MM.1S (cell line): ENCODE results near the gene DHX15.

ENCODE experiments used
- DNase-seq: peaks from one replicate; pipeline ENCODE4 v3.0.0-alpha.2; 2015
- H2AFZ ChIP-seq: fragments of 300-600 bp; sonication (generic); 2 replicates; pipeline ENCODE4 v1.6.0; 2016; ENCODE audit warnings: antibody characterized with exemption, low read length
- H3F3A ChIP-seq: fragments of 300-600 bp; sonication (generic); 2 replicates; pipeline ENCODE4 v1.6.1; 2016; ENCODE audit warnings: mild to moderate bottlenecking, antibody characterized with exemption, low read length, moderate library complexity, mixed read lengths; ENCODE audit not compliant: insufficient read depth
- H3K27ac ChIP-seq: fragments of 300-600 bp; sonication (generic); 2 replicates; pipeline ENCODE4 v1.5.1; 2016; ENCODE audit warnings: mild to moderate bottlenecking, low read length
- H3K27me3 ChIP-seq: fragments of 300-600 bp; sonication (generic); replicated peaks from 2 replicates; pipeline ENCODE4 v1.6.0; 2016; ENCODE audit warnings: low read length; ENCODE audit not compliant: insufficient read depth
- H3K36me3 ChIP-seq: fragments of 300-600 bp; sonication (generic); replicated peaks from 2 replicates; pipeline ENCODE4 v1.6.1; 2016; ENCODE audit warnings: mild to moderate bottlenecking, low read length, mixed read lengths; ENCODE audit not compliant: insufficient read depth
- H3K4me1 ChIP-seq: fragments of 300-600 bp; sonication (generic); 2 replicates; pipeline ENCODE4 v1.6.1; 2016; ENCODE audit warnings: low read length, mixed read lengths
- H3K4me2 ChIP-seq: fragments of 300-600 bp; sonication (generic); 2 replicates; pipeline ENCODE4 v1.6.0; 2016; ENCODE audit warnings: low read depth, low read length
- H3K4me3 ChIP-seq: fragments of 300-600 bp; sonication (generic); 2 replicates; pipeline ENCODE4 v1.5.1; 2016; ENCODE audit warnings: low read length, mixed read lengths
- H3K79me2 ChIP-seq: fragments of 300-600 bp; sonication (generic); 2 replicates; pipeline ENCODE4 v1.6.1; 2016; ENCODE audit warnings: mixed run types, low read length, mixed read lengths
- H3K9ac ChIP-seq: fragments of 300-600 bp; sonication (generic); 2 replicates; pipeline ENCODE4 v1.6.1; 2016; ENCODE audit warnings: low read length, mixed read lengths
- H3K9me2 ChIP-seq: fragments of 300-600 bp; sonication (generic); replicated peaks from 2 replicates; pipeline ENCODE4 v1.6.1; 2016; ENCODE audit warnings: mild to moderate bottlenecking, low read length, mixed read lengths; ENCODE audit not compliant: insufficient read depth
- H3K9me3 ChIP-seq: fragments of 300-600 bp; sonication (generic); replicated peaks from 2 replicates; pipeline ENCODE4 v1.6.1; 2016; ENCODE audit warnings: mild to moderate bottlenecking, low read length, mixed read lengths; ENCODE audit not compliant: insufficient read depth
- H4K20me1 ChIP-seq: fragments of 300-600 bp; sonication (generic); 2 replicates; pipeline ENCODE4 v1.6.1; 2016; ENCODE audit warnings: mild to moderate bottlenecking, low read length, moderate library complexity, mixed read lengths; ENCODE audit not compliant: insufficient read depth
- CTCF ChIP-seq: fragments of 300-600 bp; sonication (generic); IDR thresholded peaks from 2 replicates; pipeline ENCODE4 v1.5.1; 2016; ENCODE audit warnings: antibody characterized with exemption, low read length, mixed read lengths
- EZH2 ChIP-seq: fragments of 300-600 bp; sonication (generic); optimal IDR thresholded peaks from 2 replicates; pipeline ENCODE3; 2017; ENCODE audit warnings: low read depth, mild to moderate bottlenecking, antibody characterized with exemption, low read length, mixed read lengths
- EZH2phosphoT487 ChIP-seq: fragments of 300-600 bp; sonication (generic); IDR thresholded peaks from 2 replicates; pipeline ENCODE4 v1.6.1; 2018; ENCODE audit warnings: antibody characterized with exemption, low read length

The DHX15 gene

GRCh38 chr4:24511371-24512063 is 72.8 kb downstream of the DHX15 start:
- Histone ChIP-seq H3K9me3 (no peaks in the 10 kb centered on the region), H3F3A (peaks cover 7% of the 10 kb centered on the region; the same call in 1 of the 2 replicates), H2AFZ (no peak overlapping the region), H3K4me2 (no peak overlapping the region), H3K4me1 (no peaks in the 10 kb centered on the region), H3K9me2 (no peaks in the 10 kb centered on the region), H3K4me3 (no peak overlapping the region), H3K79me2 (no peaks in the 10 kb centered on the region), H3K27me3 (no peaks in the 10 kb centered on the region), H3K36me3 (no peaks in the 10 kb centered on the region), H3K27ac (no peak overlapping the region), H4K20me1 (no peaks in the 10 kb centered on the region), H3K9ac (no peak overlapping the region)
- no peak for TF ChIP-seq EZH2
- no peak for TF ChIP-seq EZH2phosphoT487
- TF ChIP-seq CTCF, result no peak
- DNase-seq, result no peak

GRCh38 chr4:24510091-24510490 is 74.3 kb downstream of the DHX15 start:
- H3K9me3 ChIP-seq, result no peaks in the 10 kb centered on the region
- no peak overlapping the region for H2AFZ ChIP-seq
- no peak overlapping the region for H3K9ac ChIP-seq
- no peak for TF ChIP-seq EZH2
- no peak for TF ChIP-seq EZH2phosphoT487
- no peak for TF ChIP-seq CTCF
- DNase-seq, result no peak
- H3K27me3 ChIP-seq, result no peaks in the 10 kb centered on the region
- no peak overlapping the region for H3K4me3 ChIP-seq
- no peak overlapping the region for H3K27ac ChIP-seq
- H4K20me1 ChIP-seq, result no peaks in the 10 kb centered on the region
- no peaks in the 10 kb centered on the region for H3K36me3 ChIP-seq
- H3K4me2 ChIP-seq, result no peak overlapping the region
- H3K79me2 ChIP-seq, result no peaks in the 10 kb centered on the region
- H3K9me2 ChIP-seq, result no peaks in the 10 kb centered on the region
- H3F3A ChIP-seq, result no peaks in the 10 kb centered on the region
- no peaks in the 10 kb centered on the region for H3K4me1 ChIP-seq

GRCh38 chr4:24508541-24508940 is 75.8 kb downstream of the DHX15 start:
- no peaks in the 10 kb centered on the region for H3K9me2 ChIP-seq
- no peaks in the 10 kb centered on the region for H4K20me1 ChIP-seq
- no peak overlapping the region for H3K4me3 ChIP-seq
- H3K9ac ChIP-seq, result no peak overlapping the region
- H3K27me3 ChIP-seq, result no peaks in the 10 kb centered on the region
- H3K27ac ChIP-seq, result no peak overlapping the region
- no peak for DNase-seq
- TF ChIP-seq CTCF (no peak), EZH2phosphoT487 (no peak), EZH2 (no peak)
- no peaks in the 10 kb centered on the region for H3K4me1 ChIP-seq
- no peaks in the 10 kb centered on the region for H3K36me3 ChIP-seq
- H3K9me3 ChIP-seq, result no peaks in the 10 kb centered on the region
- H2AFZ ChIP-seq, result no peak overlapping the region
- no peaks in the 10 kb centered on the region for H3F3A ChIP-seq
- H3K4me2 ChIP-seq, result no peak overlapping the region
- H3K79me2 ChIP-seq, result no peaks in the 10 kb centered on the region
